Liver (tissue), 9 donors: ENCODE measurements around the gene C19orf33. TPM values are rescaled to one million over a fixed set of nuclear protein-coding genes. Genes with fewer than 3 reads are reported as not detected.

ENCODE experiments used
- DNase-seq: peaks from one replicate; pipeline ENCODE4 v3.0.0-alpha.2; 2017; ENCODE audit warnings: low spot score
- H3K27ac ChIP-seq, 2 donors: one replicate each; pipeline ENCODE4 v1.7.0; 2013; ENCODE audit warnings: inconsistent platforms in 2 of 2, low read length in 2 of 2, control low read depth in 1 of 2, low read depth in 1 of 2, mild to moderate bottlenecking in 1 of 2
- H3K27me3 ChIP-seq, 4 donors: one replicate each; pipeline versions ENCODE4 v1.6.1 to v1.7.0; 2013; ENCODE audit warnings: low read length in 3 of 4, inconsistent platforms in 1 of 4, mild to moderate bottlenecking in 1 of 4, moderate library complexity in 1 of 4; ENCODE audit not compliant: control insufficient read depth in 4 of 4, insufficient read depth in 4 of 4
- H3K36me3 ChIP-seq, 4 donors: one replicate each; pipeline versions ENCODE4 v1.6.1 to v1.7.0; 2013; ENCODE audit warnings: low read length in 3 of 4, mild to moderate bottlenecking in 3 of 4, low read depth in 1 of 4, moderate library complexity in 1 of 4; ENCODE audit not compliant: control insufficient read depth in 4 of 4, insufficient read depth in 3 of 4
- H3K4me1 ChIP-seq, 4 donors: one replicate each; pipeline versions ENCODE4 v1.6.1 to v1.7.0; 2013; ENCODE audit warnings: low read length in 3 of 4, mild to moderate bottlenecking in 3 of 4, moderate library complexity in 1 of 4; ENCODE audit not compliant: control insufficient read depth in 4 of 4, insufficient read depth in 4 of 4
- H3K4me3 ChIP-seq, 3 donors: one replicate each; pipeline versions ENCODE4 v1.6.1 to v1.7.0; 2013; ENCODE audit warnings: low read length in 3 of 3, control low read depth in 1 of 3, low read depth in 1 of 3, mild to moderate bottlenecking in 1 of 3
- H3K9ac ChIP-seq, 2 donors: one replicate each; pipeline ENCODE4 v1.7.0; 2013; ENCODE audit warnings: low read length in 2 of 2, mild to moderate bottlenecking in 2 of 2, moderate library complexity in 2 of 2, control low read depth in 1 of 2, low read depth in 1 of 2
- H3K9me3 ChIP-seq, 4 donors: one replicate each; pipeline versions ENCODE4 v1.6.1 to v1.7.0; 2013; ENCODE audit warnings: low read length in 3 of 4; ENCODE audit not compliant: control insufficient read depth in 4 of 4
- ATF3 ChIP-seq: IDR thresholded peaks from 2 replicates; pipeline ENCODE4 v1.6.1; 2016; ENCODE audit warnings: antibody characterized with exemption
- EGR1 ChIP-seq, 2 donors: IDR thresholded peaks; 2 replicates each; pipeline ENCODE4 v1.6.1; 2016 to 2018; ENCODE audit warnings: antibody characterized with exemption in 2 of 2, low read depth in 2 of 2
- GABPA ChIP-seq, 2 donors: IDR thresholded peaks in 1 of 2; conservative IDR thresholded peaks in 1 of 2; 2 replicates each; pipeline ENCODE4 v1.6.1; 2016; ENCODE audit warnings: antibody characterized with exemption in 2 of 2, mild to moderate bottlenecking in 1 of 2, moderate library complexity in 1 of 2
- JUND ChIP-seq, 2 donors: IDR thresholded peaks; 2 replicates each; pipeline ENCODE4 v1.6.1; 2016; ENCODE audit warnings: antibody characterized with exemption in 2 of 2
- RAD21 ChIP-seq, 2 donors: IDR thresholded peaks; 2 replicates each; pipeline ENCODE4 v1.6.1; 2016; ENCODE audit warnings: antibody characterized with exemption in 2 of 2, mild to moderate bottlenecking in 2 of 2
- REST ChIP-seq: IDR thresholded peaks from 2 replicates; pipeline ENCODE4 v1.6.1; 2016; ENCODE audit warnings: antibody characterized with exemption, mild to moderate bottlenecking
- RXRA ChIP-seq, 2 donors: IDR thresholded peaks; 2 replicates each; pipeline ENCODE4 v1.6.1; 2017 to 2018; ENCODE audit warnings: antibody characterized with exemption in 2 of 2, mild to moderate bottlenecking in 1 of 2
- SP1 ChIP-seq: IDR thresholded peaks from 2 replicates; pipeline ENCODE4 v1.6.1; 2018; ENCODE audit warnings: antibody characterized with exemption, mild to moderate bottlenecking
- TAF1 ChIP-seq: conservative IDR thresholded peaks from 2 replicates; pipeline ENCODE4 v1.6.1; 2016; ENCODE audit warnings: antibody characterized with exemption, mild to moderate bottlenecking
- YY1 ChIP-seq: IDR thresholded peaks from 2 replicates; pipeline ENCODE4 v1.6.1; 2016; ENCODE audit warnings: antibody characterized with exemption, mild to moderate bottlenecking
- ZBTB33 ChIP-seq: IDR thresholded peaks from 2 replicates; pipeline ENCODE4 v1.6.1; 2016; ENCODE audit warnings: antibody characterized with exemption
- WGBS: extraction: QIAGEN DNeasy Blood & Tissue Kit; methylation state at CpG from one replicate; pipeline ENCODE4 v1.1.7; 2013; 5-methylcytosine and 5-hydroxymethylcytosine counted together
- polyA plus RNA-seq, 2 donors: library from polyadenylated mRNA; stranded (reverse) in 1 of 2; unstranded in 1 of 2; fragments of 200-250 nt in 1 of 2; fragments of >200 nt in 1 of 2; fragmentation: Nextera tagmentation in 1 of 2; extraction: Ambion mirVana in 1 of 2; gene quantifications; one replicate each; pipeline versions ENCODE4 v1.2.1 to v1.2.3, GENCODE V29; 2013 to 2015
- total RNA-seq, 2 donors: library from RNA; depleted of rRNA; stranded (reverse); fragments of >200 nt; gene quantifications; one replicate each; pipeline ENCODE4 v1.2.3, GENCODE V29; 2014
- TF ChIP-seq, protein P1 (sequence below): IDR thresholded peaks from 2 replicates; pipeline ENCODE4 v1.6.1; 2016; ENCODE audit warnings: antibody characterized with exemption
- TF ChIP-seq, protein P2 (sequence below): fragments of 150-350 bp; IDR thresholded peaks from 2 replicates; pipeline ENCODE4 v1.5.1; 2017; ENCODE audit warnings: improper control_type of control experiment, low read depth, low read length; ENCODE audit not compliant: missing input control
- donor health status: healthy.
- donor health status: healthy.
- donor health status: healthy.
- donor health status: healthy.
- donor health status: healthy.

The C19orf33 gene
- total and polyA plus RNA-seq, 4 donors = 0.36 to 1.6 TPM; not detected in 2

GRCh38 chr19:38309615-38310278, 5.7 kb downstream of the C19orf33 start:
- Histone ChIP-seq H3K9ac (no peak overlapping the region), H3K27me3 (no peaks in the 10 kb centered on the region), H3K4me3 (no peak overlapping the region), H3K36me3 (peaks cover 6 to 17% (median 6%) of the 10 kb centered on the region in 4 donors), H3K4me1 (peaks cover 0 to 2% (median 0%) of the 10 kb centered on the region in 4 donors), H3K9me3 (no peaks in the 10 kb centered on the region), H3K27ac (no peak overlapping the region)
- TF ChIP-seq, protein P1, sequence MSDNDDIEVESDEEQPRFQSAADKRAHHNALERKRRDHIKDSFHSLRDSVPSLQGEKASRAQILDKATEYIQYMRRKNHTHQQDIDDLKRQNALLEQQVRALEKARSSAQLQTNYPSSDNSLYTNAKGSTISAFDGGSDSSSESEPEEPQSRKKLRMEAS = no peak
- TF ChIP-seq ZBTB33 (no peak), ATF3 (no peak), TAF1 (no peak), RXRA (IDR thresholded peaks at IDR 0.05) (no peak), REST (no peak), YY1 (no peak), EGR1 (IDR thresholded peaks at IDR 0.05; ENCODE audit: low read depth in 2 of 2) (no peak), SP1 (no peak), GABPA (IDR thresholded peaks at IDR 0.05 in 1 of 2, conservative IDR thresholded peaks at IDR 0.05 in 1 of 2) (no peak), RAD21 (IDR thresholded peaks at IDR 0.05) (no peak)
- TF ChIP-seq, protein P2, sequence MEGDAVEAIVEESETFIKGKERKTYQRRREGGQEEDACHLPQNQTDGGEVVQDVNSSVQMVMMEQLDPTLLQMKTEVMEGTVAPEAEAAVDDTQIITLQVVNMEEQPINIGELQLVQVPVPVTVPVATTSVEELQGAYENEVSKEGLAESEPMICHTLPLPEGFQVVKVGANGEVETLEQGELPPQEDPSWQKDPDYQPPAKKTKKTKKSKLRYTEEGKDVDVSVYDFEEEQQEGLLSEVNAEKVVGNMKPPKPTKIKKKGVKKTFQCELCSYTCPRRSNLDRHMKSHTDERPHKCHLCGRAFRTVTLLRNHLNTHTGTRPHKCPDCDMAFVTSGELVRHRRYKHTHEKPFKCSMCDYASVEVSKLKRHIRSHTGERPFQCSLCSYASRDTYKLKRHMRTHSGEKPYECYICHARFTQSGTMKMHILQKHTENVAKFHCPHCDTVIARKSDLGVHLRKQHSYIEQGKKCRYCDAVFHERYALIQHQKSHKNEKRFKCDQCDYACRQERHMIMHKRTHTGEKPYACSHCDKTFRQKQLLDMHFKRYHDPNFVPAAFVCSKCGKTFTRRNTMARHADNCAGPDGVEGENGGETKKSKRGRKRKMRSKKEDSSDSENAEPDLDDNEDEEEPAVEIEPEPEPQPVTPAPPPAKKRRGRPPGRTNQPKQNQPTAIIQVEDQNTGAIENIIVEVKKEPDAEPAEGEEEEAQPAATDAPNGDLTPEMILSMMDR = no peak
- WGBS = 95% methylated on average over 3 of the region's 3 CpGs
- no peak for DNase-seq

DNA sequence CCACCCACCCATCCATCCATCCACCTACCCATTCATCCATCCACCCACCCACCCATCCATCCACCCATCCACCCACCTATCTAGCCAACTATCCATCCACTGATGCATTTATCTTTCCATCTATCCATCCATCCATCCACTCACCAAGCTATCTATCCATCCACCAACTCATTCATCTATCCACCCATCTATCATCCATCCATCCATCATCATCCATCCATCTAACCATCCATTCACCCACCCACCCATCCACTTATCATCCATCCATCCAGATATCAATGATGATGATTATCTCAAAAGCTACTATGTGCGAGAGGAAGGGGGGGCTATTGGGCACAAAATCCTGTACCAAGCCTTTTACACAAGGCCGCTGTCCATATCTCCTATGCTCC, 6.2 kb downstream of the C19orf33 start:
- no peak overlapping the region for H3K27ac ChIP-seq
- H3K4me3 ChIP-seq = no peak overlapping the region
- no peaks in the 10 kb centered on the region for H3K27me3 ChIP-seq
- H3K4me1 ChIP-seq = peaks cover 0 to 4% (median 1%) of the 10 kb centered on the region in 4 donors
- WGBS = 99% methylated on average over 2 of the region's 2 CpGs
- no peak for DNase-seq
- no peaks in the 10 kb centered on the region for H3K9me3 ChIP-seq
- peaks cover 4 to 17% (median 6%) of the 10 kb centered on the region in 4 donors for H3K36me3 ChIP-seq
- TF ChIP-seq ATF3 (no peak), JUND (IDR thresholded peaks at IDR 0.05) (no peak), EGR1 (IDR thresholded peaks at IDR 0.05; ENCODE audit: low read depth in 2 of 2) (no peak)
- no peak overlapping the region for H3K9ac ChIP-seq
